GM12875 (cell line): ENCODE data around the gene KIF16B.
"Not testable (repeated sequence)": the region's sequence is repeated elsewhere in the genome, so short reads cannot be mapped to it uniquely, and the experiment has no call there.

Experiments
- H3K4me3 ChIP-seq: one replicate; pipeline ENCODE4 v1.5.1; 2011; ENCODE audit warnings: low read depth, low read length, control low read depth
- TF ChIP-seq, protein P1 (sequence below): IDR thresholded peaks from 2 replicates; pipeline ENCODE4 v1.5.1; 2011; ENCODE audit warnings: low read depth, mild to moderate bottlenecking, control low read depth, inconsistent platforms, low read length, moderate library complexity, borderline replicate concordance; ENCODE audit not compliant: insufficient read depth

KIF16B gene

DNA sequence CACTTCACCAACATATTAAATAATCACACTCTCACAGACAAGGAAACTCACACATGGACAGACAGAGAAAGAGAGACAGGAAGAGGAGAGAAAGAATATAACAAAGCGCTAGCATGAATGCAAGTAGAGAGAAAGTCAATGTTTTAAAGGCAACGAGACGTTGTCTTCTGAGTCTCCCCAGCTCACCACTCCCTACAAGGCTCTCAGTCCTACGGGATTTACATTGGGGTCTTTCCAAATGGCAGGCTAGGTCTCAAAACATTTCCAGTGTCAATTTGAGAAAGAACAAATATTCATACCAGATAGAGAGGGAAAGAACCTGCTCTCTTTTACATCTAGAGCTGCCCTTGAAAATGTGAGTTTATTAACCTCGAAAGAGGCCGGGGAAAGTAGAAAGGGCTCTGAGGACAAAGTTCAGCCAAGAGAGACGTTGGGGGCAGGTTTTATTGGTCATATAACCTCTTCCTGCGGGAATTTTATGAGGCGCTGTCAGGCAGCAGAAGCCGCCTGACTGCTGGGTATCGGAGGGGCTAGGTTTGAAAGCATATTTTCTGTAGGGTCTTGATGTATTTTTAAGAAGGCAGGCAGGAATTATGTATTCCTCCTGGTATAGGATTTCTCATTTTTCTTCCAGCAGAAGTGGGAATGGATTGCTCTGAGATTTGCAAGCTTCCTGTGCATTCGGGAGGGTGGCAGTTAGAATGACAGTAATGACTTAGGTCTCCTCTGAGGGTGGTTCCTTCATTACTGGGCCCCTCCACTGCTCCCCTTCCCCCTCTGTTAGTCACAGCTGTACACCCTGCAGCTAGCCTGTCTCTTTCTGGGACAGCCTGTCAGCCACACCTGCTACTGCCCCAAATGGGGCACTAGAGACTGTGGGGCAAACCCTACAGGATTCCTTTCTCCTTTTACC, 34.4 kb upstream of the KIF16B start:
- TF ChIP-seq, protein P1, sequence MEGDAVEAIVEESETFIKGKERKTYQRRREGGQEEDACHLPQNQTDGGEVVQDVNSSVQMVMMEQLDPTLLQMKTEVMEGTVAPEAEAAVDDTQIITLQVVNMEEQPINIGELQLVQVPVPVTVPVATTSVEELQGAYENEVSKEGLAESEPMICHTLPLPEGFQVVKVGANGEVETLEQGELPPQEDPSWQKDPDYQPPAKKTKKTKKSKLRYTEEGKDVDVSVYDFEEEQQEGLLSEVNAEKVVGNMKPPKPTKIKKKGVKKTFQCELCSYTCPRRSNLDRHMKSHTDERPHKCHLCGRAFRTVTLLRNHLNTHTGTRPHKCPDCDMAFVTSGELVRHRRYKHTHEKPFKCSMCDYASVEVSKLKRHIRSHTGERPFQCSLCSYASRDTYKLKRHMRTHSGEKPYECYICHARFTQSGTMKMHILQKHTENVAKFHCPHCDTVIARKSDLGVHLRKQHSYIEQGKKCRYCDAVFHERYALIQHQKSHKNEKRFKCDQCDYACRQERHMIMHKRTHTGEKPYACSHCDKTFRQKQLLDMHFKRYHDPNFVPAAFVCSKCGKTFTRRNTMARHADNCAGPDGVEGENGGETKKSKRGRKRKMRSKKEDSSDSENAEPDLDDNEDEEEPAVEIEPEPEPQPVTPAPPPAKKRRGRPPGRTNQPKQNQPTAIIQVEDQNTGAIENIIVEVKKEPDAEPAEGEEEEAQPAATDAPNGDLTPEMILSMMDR, result no peak
- H3K4me3 ChIP-seq, result no peak overlapping the region

DNA sequence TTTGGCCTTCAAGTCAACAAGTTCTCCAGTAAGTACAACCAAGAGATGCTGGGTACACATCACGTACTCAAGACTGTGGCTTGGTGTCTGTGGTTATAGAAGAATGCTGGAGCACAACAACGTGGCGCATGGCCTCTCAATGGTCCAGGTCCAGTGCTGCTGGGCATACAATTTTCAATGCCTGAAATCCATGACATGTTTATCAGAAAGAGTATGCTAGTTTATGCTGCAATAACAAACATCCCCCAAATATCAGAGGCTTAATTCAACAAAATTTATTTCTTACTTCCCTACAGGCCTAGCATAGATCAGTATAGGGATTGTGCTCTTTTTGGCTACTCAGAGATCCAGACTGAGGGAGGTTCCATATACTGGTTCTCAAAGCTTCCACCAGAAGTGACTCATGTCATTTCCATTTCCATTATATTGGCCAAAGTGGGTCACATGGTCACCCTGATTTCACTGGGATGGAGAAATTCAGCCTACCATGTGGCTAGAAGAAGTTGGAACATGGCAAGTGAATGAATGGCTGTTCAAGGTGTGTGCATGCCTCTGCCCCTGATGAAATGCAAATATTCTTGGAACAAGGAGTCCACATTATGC, 33.3 kb upstream of the KIF16B start:
- TF ChIP-seq, protein P1, result no peak
- no peak overlapping the region for H3K4me3 ChIP-seq

DNA sequence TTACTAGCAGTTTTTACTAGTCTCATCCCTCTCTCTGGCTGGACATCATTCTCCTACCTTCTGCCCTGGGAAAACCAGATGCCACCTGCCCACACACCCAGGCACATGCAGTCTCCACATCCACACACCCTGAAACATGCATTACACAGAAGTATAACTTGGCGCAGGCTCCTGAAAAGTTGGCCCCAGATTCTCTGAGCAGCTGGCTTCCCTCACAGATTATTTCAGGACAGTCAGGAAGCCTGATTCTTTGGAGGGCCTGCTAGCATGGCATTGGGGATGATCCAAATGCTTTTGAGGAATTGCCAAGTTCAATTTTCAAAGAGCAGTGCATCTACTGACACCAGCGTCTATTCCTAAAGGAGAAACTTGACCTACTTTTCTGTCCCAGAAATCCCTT, 27.8 kb upstream of the KIF16B start:
- no peak overlapping the region for H3K4me3 ChIP-seq
- TF ChIP-seq, protein P1, result no peak

DNA sequence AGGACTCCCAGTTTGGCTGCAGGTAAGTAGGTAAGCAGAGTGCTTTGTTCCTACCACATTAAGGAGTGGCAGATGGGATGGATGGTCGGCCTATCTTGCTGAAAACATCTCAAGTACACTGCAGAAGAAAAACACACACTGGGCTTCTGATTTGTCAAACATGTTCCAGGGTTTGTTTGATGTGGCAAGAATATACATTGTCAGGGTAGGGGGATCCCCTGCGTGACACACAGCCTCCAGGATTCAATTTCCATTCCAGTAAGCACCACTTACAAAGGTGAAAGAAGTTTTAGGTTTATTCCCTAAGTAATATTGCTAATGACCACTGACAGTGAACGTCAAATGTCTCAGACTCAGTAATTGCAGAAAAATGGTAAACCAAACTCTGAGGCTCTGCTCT, 26.0 kb upstream of the KIF16B start:
- no peak overlapping the region for H3K4me3 ChIP-seq
- TF ChIP-seq, protein P1, result no peak

DNA sequence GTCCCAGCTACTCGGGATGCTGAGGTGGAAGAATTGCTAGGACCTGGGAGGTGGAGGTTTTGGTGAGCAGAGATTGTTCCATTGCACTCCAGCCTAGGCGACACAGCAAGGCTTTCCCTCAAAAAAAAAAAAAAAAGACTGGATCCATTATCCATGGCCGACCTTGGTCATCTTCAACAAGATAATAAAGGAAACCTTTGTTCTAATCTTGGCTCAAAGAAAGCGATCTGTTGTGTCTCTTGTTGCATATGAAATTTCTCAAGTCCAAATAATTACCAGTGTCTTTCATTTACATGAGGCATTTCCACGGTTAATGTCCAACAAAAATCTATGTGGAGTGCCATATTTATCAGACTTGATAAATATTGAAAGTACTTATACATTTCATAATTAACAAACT, 23.7 kb upstream of the KIF16B start:
- H3K4me3 ChIP-seq, result no peak overlapping the region
- TF ChIP-seq, protein P1, result no peak

DNA sequence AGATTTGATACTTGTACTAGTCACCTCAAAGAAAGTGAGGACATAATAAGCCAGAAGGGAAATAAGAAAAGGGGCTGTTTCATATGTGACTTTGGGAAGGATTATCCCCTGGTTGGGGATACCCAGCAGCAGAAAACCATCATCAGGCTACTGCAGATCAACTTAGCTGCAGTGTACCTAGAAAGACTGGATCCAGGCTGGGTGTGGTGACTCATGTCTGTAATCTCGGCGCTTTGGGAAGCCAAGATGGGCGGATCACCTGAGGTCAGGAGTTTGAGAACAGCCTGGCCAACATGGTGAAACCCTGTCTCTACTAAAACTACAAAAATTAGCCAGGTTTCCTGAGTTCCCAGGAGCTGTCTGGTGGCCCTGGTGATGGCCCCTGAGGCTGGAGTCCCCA, 23.2 kb upstream of the KIF16B start:
- H3K4me3 ChIP-seq, result not testable (repeated sequence)

DNA sequence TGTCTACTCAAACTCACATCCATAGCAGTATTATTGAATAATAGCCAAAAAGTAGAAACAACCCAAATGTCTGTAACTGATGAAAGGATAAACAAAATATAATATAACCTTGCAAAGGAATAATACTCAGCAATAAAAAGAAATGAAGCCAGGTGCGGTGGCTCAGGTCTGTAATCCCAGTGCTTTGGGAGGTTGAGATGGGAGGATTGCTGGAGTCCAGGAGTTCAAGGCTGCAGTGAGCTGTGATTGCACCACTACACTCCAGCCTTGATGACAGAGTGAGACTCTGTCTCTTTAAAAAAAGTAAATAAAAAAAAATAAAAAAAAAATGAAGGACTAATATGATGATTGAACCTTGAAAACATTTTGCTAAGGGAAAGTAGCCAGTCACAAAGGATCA, 22.1 kb upstream of the KIF16B start:
- no peak overlapping the region for H3K4me3 ChIP-seq
- TF ChIP-seq, protein P1, result no peak
